Gastrocnemius medialis (tissue), 4 donors: ENCODE measurements around the gene SERPINE2.

ENCODE experiments used
- POLR2A ChIP-seq, 2 donors: fragments of 450-650 bp; IDR thresholded peaks; one replicate each; pipeline ENCODE4 v1.6.1; 2017; ENCODE audit warnings: antibody characterized with exemption in 2 of 2, mild to moderate bottlenecking in 2 of 2, moderate library complexity in 2 of 2
- TF ChIP-seq, protein P1 (sequence below), 5 experiments: fragments of 450-650 bp in 3 of 5; fragments of 200-600 bp in 2 of 5; sonication (generic) in 2 of 5; IDR thresholded peaks in 4 of 5; conservative IDR thresholded peaks in 1 of 5; 1 replicate in 4 of 5; 2 replicates in 1 of 5; pipeline ENCODE4 v1.5.1; 2016 to 2019; ENCODE audit warnings: antibody characterized with exemption in 5 of 5, mild to moderate bottlenecking in 3 of 5, moderate library complexity in 3 of 5

DNA sequence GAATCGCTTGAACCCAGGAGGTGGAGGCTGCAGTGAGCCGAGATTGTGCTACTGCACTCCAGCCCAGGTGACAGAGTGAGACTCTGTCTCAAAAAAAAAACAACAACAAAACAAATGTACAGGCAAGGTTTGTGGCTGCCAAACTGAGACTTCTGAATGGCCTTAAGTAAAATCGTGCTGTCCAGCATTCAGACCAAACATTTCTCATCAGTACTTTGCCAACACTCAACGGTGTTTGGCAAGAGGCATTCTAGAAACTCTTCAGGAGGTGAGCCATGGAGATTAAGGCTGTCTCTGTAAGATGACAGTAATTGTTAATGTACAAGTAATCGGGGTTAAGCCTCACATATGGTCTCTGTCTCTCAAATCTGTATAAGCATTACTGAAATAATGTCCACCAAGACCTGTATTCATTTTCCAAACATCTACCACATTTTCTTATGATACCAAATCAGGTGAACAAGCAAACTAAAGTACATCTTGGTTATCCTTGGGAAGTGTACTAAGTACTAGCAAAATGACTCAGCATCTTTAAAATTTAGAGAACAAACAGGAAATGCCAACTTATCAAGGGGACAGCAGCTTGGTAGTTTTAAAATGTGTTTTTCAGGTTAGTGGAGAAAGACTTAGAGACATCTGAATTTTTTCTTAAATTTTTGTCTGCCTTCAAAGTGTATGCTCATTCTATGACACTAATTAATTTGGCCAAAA is 29.3 kb downstream of the SERPINE2 start:
- no peak for TF ChIP-seq POLR2A (IDR thresholded peaks at IDR 0.05)
- TF ChIP-seq, protein P1, sequence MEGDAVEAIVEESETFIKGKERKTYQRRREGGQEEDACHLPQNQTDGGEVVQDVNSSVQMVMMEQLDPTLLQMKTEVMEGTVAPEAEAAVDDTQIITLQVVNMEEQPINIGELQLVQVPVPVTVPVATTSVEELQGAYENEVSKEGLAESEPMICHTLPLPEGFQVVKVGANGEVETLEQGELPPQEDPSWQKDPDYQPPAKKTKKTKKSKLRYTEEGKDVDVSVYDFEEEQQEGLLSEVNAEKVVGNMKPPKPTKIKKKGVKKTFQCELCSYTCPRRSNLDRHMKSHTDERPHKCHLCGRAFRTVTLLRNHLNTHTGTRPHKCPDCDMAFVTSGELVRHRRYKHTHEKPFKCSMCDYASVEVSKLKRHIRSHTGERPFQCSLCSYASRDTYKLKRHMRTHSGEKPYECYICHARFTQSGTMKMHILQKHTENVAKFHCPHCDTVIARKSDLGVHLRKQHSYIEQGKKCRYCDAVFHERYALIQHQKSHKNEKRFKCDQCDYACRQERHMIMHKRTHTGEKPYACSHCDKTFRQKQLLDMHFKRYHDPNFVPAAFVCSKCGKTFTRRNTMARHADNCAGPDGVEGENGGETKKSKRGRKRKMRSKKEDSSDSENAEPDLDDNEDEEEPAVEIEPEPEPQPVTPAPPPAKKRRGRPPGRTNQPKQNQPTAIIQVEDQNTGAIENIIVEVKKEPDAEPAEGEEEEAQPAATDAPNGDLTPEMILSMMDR (IDR thresholded peaks at IDR 0.05 in 4 of 5, conservative IDR thresholded peaks at IDR 0.05 in 1 of 5), result no peak
